GM12878 (cell line): Measurements from ENCODE around the gene SNX7. TPM values are rescaled to one million over a fixed set of nuclear protein-coding genes. Genes with fewer than 3 reads are reported as not detected.

ENCODE experiments used
- ATAC-seq: fragments of 200-7000 bp; cut with Tn5 transposase; 3 replicates; pipeline ENCODE4 v1.9.1; 2020; ENCODE audit warnings: mild to moderate bottlenecking, moderate library complexity
- BruUV-seq: library from RNA; stranded (reverse); fragments of 400-500 nt; replicated peaks from 2 replicates; lab custom pipeline; 2021; lab: Mats Ljungman, UMichigan
- CTCF ChIA-PET: fragments of 300-600 bp; sonication (Branson Sonifier 250); formaldehyde crosslinking; extraction: SDS; loops from one replicate; lab custom pipeline; 2021; ENCODE audit warnings: inconsistent platforms; lab: Yijun Ruan, JAX
- POLR2A ChIA-PET: fragments of 350-600 bp; formaldehyde crosslinking; extraction: SDS; loops from one replicate; lab custom pipeline; 2021; ENCODE audit warnings: inconsistent platforms; lab: Charles Lee
- RAD21 ChIA-PET: fragments of 300-600 bp; sonication (Branson Sonifier 250); formaldehyde crosslinking; loops from one replicate; lab custom pipeline; 2023; ENCODE audit warnings: antibody characterized with exemption; ENCODE audit not compliant: unreplicated experiment; lab: Charles Lee
- SMC1A ChIA-PET: fragments of 300-600 bp; sonication (Branson Sonifier 250); formaldehyde crosslinking; loops from one replicate; lab custom pipeline; 2023; ENCODE audit not compliant: unreplicated experiment, uncharacterized antibody; lab: Charles Lee
- DNase-seq: peaks from one replicate; pipeline ENCODE4 v3.0.0-alpha.2; 2011; ENCODE audit warnings: low read depth, low spot score
- FAIRE-seq: peaks from 3 replicates; lab custom pipeline; 2011; peaks lifted over from hg19 to GRCh38; lab: Jason Lieb, UNC
- H2AFZ ChIP-seq: 2 replicates; pipeline ENCODE4 v1.6.0; 2011; ENCODE audit warnings: low read depth, low read length, control low read depth; ENCODE audit not compliant: control insufficient read depth
- H3K27ac ChIP-seq: 2 replicates; pipeline ENCODE4 v1.5.1; 2011; ENCODE audit warnings: control low read depth; ENCODE audit not compliant: control insufficient read depth, insufficient read depth
- H3K27me3 ChIP-seq, 2 experiments: replicated peaks in 1 of 2; 2 replicates each; pipeline versions ENCODE4 v1.6.0 to v1.6.1; 2011; ENCODE audit warnings: low read length in 1 of 2; ENCODE audit not compliant: control insufficient read depth in 2 of 2, insufficient read depth in 2 of 2
- H3K36me3 ChIP-seq, 2 experiments: 2 replicates each; pipeline ENCODE4 v1.5.1; 2011; ENCODE audit warnings: low read length in 1 of 2; ENCODE audit not compliant: control insufficient read depth in 2 of 2, insufficient read depth in 2 of 2
- H3K4me1 ChIP-seq: 2 replicates; pipeline ENCODE4 v1.6.1; 2011; ENCODE audit warnings: mild to moderate bottlenecking, low read length, moderate library complexity, mixed read lengths; ENCODE audit not compliant: control insufficient read depth, insufficient read depth
- H3K4me2 ChIP-seq: 2 replicates; pipeline ENCODE4 v1.6.0; 2011; ENCODE audit warnings: control low read depth; ENCODE audit not compliant: control insufficient read depth, insufficient read depth
- H3K4me3 ChIP-seq: fragments of 200-600 bp; sonication (generic); 2 replicates; pipeline ENCODE4 v1.5.1; 2016
- H3K79me2 ChIP-seq: 2 replicates; pipeline ENCODE4 v1.6.0; 2011; ENCODE audit warnings: low read length; ENCODE audit not compliant: control insufficient read depth, insufficient read depth
- H3K9ac ChIP-seq: 2 replicates; pipeline ENCODE4 v1.8.0; 2011; ENCODE audit warnings: low read length, control low read depth, mixed read lengths; ENCODE audit not compliant: control insufficient read depth, insufficient read depth
- H3K9me3 ChIP-seq: replicated peaks from 3 replicates; pipeline ENCODE4 v1.5.1; 2011; ENCODE audit warnings: mild to moderate bottlenecking, low read length; ENCODE audit not compliant: control insufficient read depth, insufficient read depth
- H4K20me1 ChIP-seq: 2 replicates; pipeline ENCODE4 v1.6.0; 2011; ENCODE audit not compliant: control insufficient read depth, insufficient read depth
- ASH2L ChIP-seq: fragments of 300-600, 200-600 bp; sonication (generic); IDR thresholded peaks from 2 replicates; pipeline ENCODE4 v1.6.1; 2017; ENCODE audit warnings: low read depth, mild to moderate bottlenecking, borderline replicate concordance
- CHD1 ChIP-seq: IDR thresholded peaks from 2 replicates; pipeline ENCODE4 v1.6.1; 2012; ENCODE audit warnings: low read depth, low read length, improper control_type of control experiment
- E4F1 ChIP-seq: fragments of 450-650 bp; IDR thresholded peaks from 2 replicates; pipeline ENCODE4 v1.6.1; 2018; ENCODE audit warnings: borderline replicate concordance, mild to moderate bottlenecking; ENCODE audit not compliant: partially characterized antibody
- EP300 ChIP-seq, 2 experiments: fragments of 150-350 bp in 1 of 2; IDR thresholded peaks; 2 replicates each; pipeline ENCODE4 v1.6.1; 2011 to 2012; ENCODE audit warnings: low read depth in 2 of 2, low read length in 2 of 2, borderline replicate concordance in 1 of 2, improper control_type of control experiment in 1 of 2, inconsistent platforms in 1 of 2; ENCODE audit not compliant: control insufficient read depth in 1 of 2
- GATAD2B ChIP-seq: fragments of 450-650 bp; conservative IDR thresholded peaks from 2 replicates; pipeline ENCODE4 v1.6.1; 2017; ENCODE audit warnings: low read depth, mild to moderate bottlenecking, moderate library complexity
- MYC ChIP-seq: IDR thresholded peaks from 2 replicates; pipeline ENCODE4 v1.6.1; 2011; ENCODE audit warnings: mild to moderate bottlenecking, low read length, moderate library complexity, inconsistent platforms; ENCODE audit not compliant: insufficient read depth, insufficient replicate concordance, insufficient read length, severe bottlenecking
- NR2F1 ChIP-seq: fragments of 450-650 bp; conservative IDR thresholded peaks from 2 replicates; pipeline ENCODE4 v1.6.1; 2017; ENCODE audit warnings: mild to moderate bottlenecking
- PML ChIP-seq: IDR thresholded peaks from 2 replicates; pipeline ENCODE4 v1.6.1; 2012; ENCODE audit warnings: low read length, inconsistent platforms
- POU2F2 ChIP-seq: IDR thresholded peaks from 3 replicates; pipeline ENCODE4 v1.6.1; 2011; ENCODE audit warnings: low read depth, mild to moderate bottlenecking, low read length, borderline replicate concordance
- YY1 ChIP-seq: IDR thresholded peaks from 2 replicates; pipeline ENCODE4 v1.6.1; 2011; ENCODE audit warnings: low read depth, mild to moderate bottlenecking, low read length
- ZBTB11 ChIP-seq: fragments of 450-650 bp; formaldehyde crosslinking; IDR thresholded peaks from 2 replicates; pipeline ENCODE4 v1.5.0; 2022; ENCODE audit warnings: mild to moderate bottlenecking, missing genetic modification characterization
- ZNF207 ChIP-seq: fragments of 450-650 bp; IDR thresholded peaks from 2 replicates; pipeline ENCODE4 v1.6.1; 2014; ENCODE audit warnings: antibody characterized with exemption, mild to moderate bottlenecking, borderline replicate concordance
- in situ Hi-C: fragments of 300-500 bp; cut with MboI; formaldehyde crosslinking; loops from 9 replicates; pipeline ENCODE4 v1.14.3; 2018; ENCODE audit warnings: mixed read lengths
- intact Hi-C: fragments of 100-400 bp; cut with micrococcal nuclease; formaldehyde crosslinking; loops from one replicate; pipeline ENCODE4 v1.14.2; 2022; ENCODE audit not compliant: unreplicated experiment
- polyA plus RNA-seq, 11 experiments: library from polyadenylated mRNA; depleted of rRNA in 4 of 11; unstranded in 6 of 11; stranded (reverse) in 5 of 11; fragments of >200 nt; fragmentation: Nextera tagmentation in 4 of 11; fragmentation: Illumina TruSeq in 1 of 11; extraction: Ambion mirVana in 4 of 11; extraction: Trizol in 1 of 11; gene quantifications; 1 replicate in 1 of 11; 2 replicates in 10 of 11; pipeline versions ENCODE4 v1.2.1 to v1.2.3, GENCODE V29; 2011 to 2016; ENCODE audit warnings: inconsistent platforms in 2 of 11, missing spikeins in 2 of 11, low read depth in 1 of 11
- total RNA-seq, 4 experiments: library from RNA; depleted of rRNA in 3 of 4; stranded (reverse); fragments of >200 nt in 3 of 4; fragmentation: Illumina TruSeq in 1 of 4; extraction: Trizol in 1 of 4; gene quantifications; 2 replicates each; pipeline versions ENCODE4 v1.2.1 to v1.2.3, GENCODE V29; 2013 to 2021

The SNX7 gene
- total and polyA plus RNA-seq, 10 of the 15 experiments (the other 5 are each of a cell fraction or from before 2014, with no cell fraction given) = 0.23 to 0.82 (median 0.34) TPM

GRCh38 chr1:98688110-98688739 lies 26.7 kb downstream of the SNX7 start (continued):
- TF ChIP-seq PML (no peak), MYC (no peak), NR2F1 (no peak)

GRCh38 chr1:98690576-98690975 lies 29.1 kb downstream of the SNX7 start:
- no peaks in the 10 kb centered on the region for H3K36me3 ChIP-seq
- DNase-seq (no peak), FAIRE-seq (no peak), ATAC-seq (no peak)
- no peak overlapping the region for H2AFZ ChIP-seq
- H3K4me3 ChIP-seq = no peak overlapping the region
- POLR2A ChIA-PET = no interaction called here
- BruUV-seq = no TSS peak
- SMC1A ChIA-PET = no interaction called here
- H3K9me3 ChIP-seq = no peaks in the 10 kb centered on the region
- no peaks in the 10 kb centered on the region for H3K27me3 ChIP-seq
- no peaks in the 10 kb centered on the region for H3K4me1 ChIP-seq
- H3K9ac ChIP-seq = no peak overlapping the region
- no peaks in the 10 kb centered on the region for H4K20me1 ChIP-seq
- no peaks in the 10 kb centered on the region for H3K79me2 ChIP-seq
- RAD21 ChIA-PET = no interaction called here
- intact Hi-C loops (no loop called here), in situ Hi-C loops (no loop called here)
- CTCF ChIA-PET = no interaction called here
- H3K27ac ChIP-seq = no peak overlapping the region
- no peak overlapping the region for H3K4me2 ChIP-seq
- TF ChIP-seq ZBTB11 (CRISPR knock-in tag) (no peak), ASH2L (no peak), POU2F2 (no peak), ZNF207 (no peak), CHD1 (no peak), GATAD2B (no peak), E4F1 (no peak), YY1 (no peak), EP300 (IDR thresholded peaks at IDR 0.05; ENCODE audit: borderline replicate concordance in 1 of 2, control insufficient read depth in 1 of 2, low read depth in 2 of 2, low read length in 2 of 2) (no peak)
